Lung (tissue), 12 donors: ENCODE data around the gene SYCP1. TPM values are rescaled to one million over a fixed set of nuclear protein-coding genes. Genes with fewer than 3 reads are reported as not detected.

Experiments used
- ATAC-seq: fragments of 200-7000 bp; cut with Tn5 transposase; one replicate; pipeline ENCODE4 v1.9.1; 2020; ENCODE audit warnings: moderate number of reproducible peaks; ENCODE audit not compliant: insufficient read depth, low FRiP score
- DNase-seq, 3 donors: peaks; one replicate each; pipeline ENCODE4 v3.0.0-alpha.2; 2013 to 2017
- H3K27ac ChIP-seq, 2 donors: one replicate each; pipeline ENCODE4 v1.5.1; 2013; ENCODE audit warnings: mild to moderate bottlenecking in 2 of 2, moderate library complexity in 2 of 2, control low read depth in 1 of 2, inconsistent platforms in 1 of 2, low read depth in 1 of 2, low read length in 1 of 2
- H3K27me3 ChIP-seq, 3 donors: one replicate each; pipeline ENCODE4 v1.5.1; 2013; ENCODE audit warnings: low read length in 2 of 3; ENCODE audit not compliant: control insufficient read depth in 3 of 3, insufficient read depth in 3 of 3
- H3K36me3 ChIP-seq, 4 donors: one replicate each; pipeline ENCODE4 v1.5.1; 2013; ENCODE audit warnings: low read length in 4 of 4, mild to moderate bottlenecking in 1 of 4, moderate library complexity in 1 of 4; ENCODE audit not compliant: control insufficient read depth in 4 of 4, insufficient read depth in 4 of 4
- H3K4me1 ChIP-seq, 5 donors: one replicate each; pipeline ENCODE4 v1.5.1; 2013; ENCODE audit warnings: low read length in 5 of 5, mild to moderate bottlenecking in 2 of 5, moderate library complexity in 1 of 5; ENCODE audit not compliant: control insufficient read depth in 5 of 5, insufficient read depth in 5 of 5
- H3K4me3 ChIP-seq: one replicate; pipeline ENCODE4 v1.5.1; 2013; ENCODE audit warnings: mild to moderate bottlenecking, control low read depth, moderate library complexity
- H3K9ac ChIP-seq, 2 donors: one replicate each; pipeline ENCODE4 v1.5.1; 2013; ENCODE audit warnings: low read length in 2 of 2, control low read depth in 1 of 2; ENCODE audit not compliant: insufficient read depth in 1 of 2
- H3K9me3 ChIP-seq, 4 donors: one replicate each; pipeline ENCODE4 v1.5.1; 2013; ENCODE audit warnings: low read length in 3 of 4, mild to moderate bottlenecking in 1 of 4, moderate library complexity in 1 of 4; ENCODE audit not compliant: control insufficient read depth in 4 of 4, insufficient read depth in 3 of 4
- WGBS, 2 donors: extraction: QIAGEN DNeasy Blood & Tissue Kit; methylation state at CpG; one replicate each; pipeline ENCODE4 v1.1.7; 2013; 5-methylcytosine and 5-hydroxymethylcytosine counted together
- polyA plus RNA-seq, 2 donors: library from polyadenylated mRNA; stranded (reverse); fragments of 200-250 nt; gene quantifications; one replicate each; pipeline ENCODE4 v1.2.1, GENCODE V29; 2013
- total RNA-seq, 2 donors: library from RNA; depleted of rRNA in 1 of 2; stranded (reverse); fragments of >200 nt in 1 of 2; gene quantifications; one replicate each; pipeline ENCODE4 v1.2.1, GENCODE V29; 2014 to 2021
- TF ChIP-seq, protein P1 (sequence below): IDR thresholded peaks from 2 replicates; pipeline ENCODE4 v1.5.1; 2012; ENCODE audit warnings: mild to moderate bottlenecking; ENCODE audit errors: control extremely low read depth, extremely low read depth
- donor health status: control.
- donor health status: control.
- donor health status: Bipolar disorder and iron deficiency.
- donor health status: healthy.
- donor health status: DM: yes; HTN: yes; CAD: no.

SYCP1 gene
- total and polyA plus RNA-seq, 4 donors = 0.09 TPM; not detected in 3

- H3K9ac ChIP-seq = no peak overlapping the region
- no peaks in the 10 kb centered on the region for H3K4me1 ChIP-seq
- H3K36me3 ChIP-seq = no peaks in the 10 kb centered on the region
- H3K27me3 ChIP-seq = peaks cover 0 to 3% (median 0%) of the 10 kb centered on the region in 3 donors
- ATAC-seq (no peak), DNase-seq (no peak)
- TF ChIP-seq, protein P1, sequence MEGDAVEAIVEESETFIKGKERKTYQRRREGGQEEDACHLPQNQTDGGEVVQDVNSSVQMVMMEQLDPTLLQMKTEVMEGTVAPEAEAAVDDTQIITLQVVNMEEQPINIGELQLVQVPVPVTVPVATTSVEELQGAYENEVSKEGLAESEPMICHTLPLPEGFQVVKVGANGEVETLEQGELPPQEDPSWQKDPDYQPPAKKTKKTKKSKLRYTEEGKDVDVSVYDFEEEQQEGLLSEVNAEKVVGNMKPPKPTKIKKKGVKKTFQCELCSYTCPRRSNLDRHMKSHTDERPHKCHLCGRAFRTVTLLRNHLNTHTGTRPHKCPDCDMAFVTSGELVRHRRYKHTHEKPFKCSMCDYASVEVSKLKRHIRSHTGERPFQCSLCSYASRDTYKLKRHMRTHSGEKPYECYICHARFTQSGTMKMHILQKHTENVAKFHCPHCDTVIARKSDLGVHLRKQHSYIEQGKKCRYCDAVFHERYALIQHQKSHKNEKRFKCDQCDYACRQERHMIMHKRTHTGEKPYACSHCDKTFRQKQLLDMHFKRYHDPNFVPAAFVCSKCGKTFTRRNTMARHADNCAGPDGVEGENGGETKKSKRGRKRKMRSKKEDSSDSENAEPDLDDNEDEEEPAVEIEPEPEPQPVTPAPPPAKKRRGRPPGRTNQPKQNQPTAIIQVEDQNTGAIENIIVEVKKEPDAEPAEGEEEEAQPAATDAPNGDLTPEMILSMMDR = no peak
- 96 to 98% methylated on average over 1 of the region's 1 CpG for WGBS, 2 donors
- H3K9me3 ChIP-seq = peaks cover 0 to 3% (median 1%) of the 10 kb centered on the region in 4 donors
- no peak overlapping the region for H3K27ac ChIP-seq
- H3K4me3 ChIP-seq = no peak overlapping the region
Observed at GRCh38 chr1:114976891-114977290, 122.2 kb downstream of the SYCP1 start.

GRCh38 chr1:114979278-114979891, 124.7 kb downstream of the SYCP1 start:
- WGBS, 2 donors = 33 to 37% methylated on average over 4 of the region's 4 CpGs
- no peak overlapping the region for H3K4me3 ChIP-seq
- ATAC-seq (no peak), DNase-seq (peak; percentile 41 to 67 (median 56))
- TF ChIP-seq, protein P1 = peak; percentile 86
- peaks cover 0 to 3% (median 0%) of the 10 kb centered on the region in 3 donors for H3K27me3 ChIP-seq
- no peak overlapping the region for H3K9ac ChIP-seq
- no peaks in the 10 kb centered on the region for H3K36me3 ChIP-seq
- H3K27ac ChIP-seq = no peak overlapping the region
- peaks cover 0 to 11% (median 2%) of the 10 kb centered on the region in 4 donors for H3K9me3 ChIP-seq
- no peaks in the 10 kb centered on the region for H3K4me1 ChIP-seq

DNA sequence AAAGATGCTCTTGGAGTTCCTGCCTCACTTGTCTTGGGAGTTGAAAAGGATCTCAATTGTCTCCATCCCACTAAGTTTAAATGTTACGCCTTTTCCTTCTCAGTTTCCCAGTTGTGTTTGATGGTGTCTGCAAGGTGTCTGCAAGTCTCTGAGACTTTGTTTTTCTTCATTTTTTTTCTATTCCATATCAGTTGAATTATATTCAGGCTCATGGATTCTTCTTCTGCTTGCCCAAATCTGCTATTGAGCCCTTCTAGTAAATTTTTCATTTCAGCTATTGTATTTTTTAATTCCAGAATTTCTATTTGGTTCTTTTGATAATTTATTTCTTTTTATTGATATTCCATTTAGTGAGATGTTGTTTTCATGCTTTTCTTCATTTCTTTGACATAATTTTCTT, 127.6 kb downstream of the SYCP1 start:
- ATAC-seq = no peak

More for the DNA sequence above, 127.6 kb downstream of the SYCP1 start:
- no peak for DNase-seq
- WGBS, 2 donors = 43 to 52% methylated on average over 1 of the region's 1 CpG
- Histone ChIP-seq H3K9ac (no peak overlapping the region), H3K27me3 (no peaks in the 10 kb centered on the region), H3K4me3 (no peak overlapping the region), H3K36me3 (no peaks in the 10 kb centered on the region), H3K4me1 (no peaks in the 10 kb centered on the region), H3K9me3 (peaks cover 0 to 11% (median 2%) of the 10 kb centered on the region in 4 donors), H3K27ac (no peak overlapping the region)
- TF ChIP-seq, protein P1 = no peak
